ENCODE measurements around the gene GRID1.

- TF ChIP-seq ZNF274 (IDR thresholded peaks at IDR 0.05; ENCODE audit: low read depth, low read length) (no peak), YY1 (IDR thresholded peaks at IDR 0.05; ENCODE audit: insufficient read depth, insufficient read length) (no peak), SUZ12 (IDR thresholded peaks at IDR 0.05; ENCODE audit: extremely low read depth, insufficient read depth, insufficient read length) (no peak)
Measured at GRCh38 chr10:85600026-85600743, 766.4 kb downstream of the GRID1 start.
